HCT116 (cell line): Measurements from ENCODE around the gene DLG2. TPM values are rescaled to one million over a fixed set of nuclear protein-coding genes. Genes with fewer than 3 reads are reported as not detected.

Experiments used
- ATAC-seq: fragments of 200-7000 bp; cut with Tn5 transposase; 2 replicates; pipeline ENCODE4 v1.9.1; 2020; ENCODE audit warnings: mild to moderate bottlenecking, moderate library complexity
- BruUV-seq: library from RNA; stranded (reverse); fragments of 400-500 nt; replicated peaks from 2 replicates; lab custom pipeline; 2021; lab: Mats Ljungman, UMichigan
- CTCF ChIA-PET: fragments of 300-600 bp; sonication (Branson Sonifier 250); formaldehyde crosslinking; loops from one replicate; lab custom pipeline; 2021; ENCODE audit warnings: antibody characterized with exemption; lab: Charles Lee
- POLR2A ChIA-PET: fragments of 300-600, 350-600 bp; sonication (Branson Sonifier 250); formaldehyde crosslinking; loops from one replicate; lab custom pipeline; 2021; ENCODE audit warnings: antibody characterized with exemption; lab: Charles Lee
- RAD21 ChIA-PET, 2 experiments: fragments of 300-600 bp; sonication (Branson Sonifier 250); formaldehyde crosslinking; loops; one replicate each; lab custom pipeline; 2023; ENCODE audit warnings: low total read pairs in 2 of 2; ENCODE audit not compliant: uncharacterized antibody in 2 of 2, unreplicated experiment in 2 of 2, low non-redundant PET in 1 of 2; lab: Charles Lee
- DNase-seq: peaks from one replicate; pipeline ENCODE4 v3.0.0-alpha.2; 2010; ENCODE audit warnings: low read depth, low spot score
- H2AFZ ChIP-seq: fragments of 200-600 bp; shearing (Covaris generic), sonication (generic); 2 replicates; pipeline ENCODE4 v1.6.1; 2017; ENCODE audit warnings: low read depth, mixed run types, mixed read lengths, antibody characterized with exemption, low read length; ENCODE audit not compliant: poor library complexity, severe bottlenecking
- H3K27ac ChIP-seq: 2 replicates; pipeline ENCODE4 v1.5.1; 2012; ENCODE audit warnings: low read depth, low read length
- H3K27me3 ChIP-seq: fragments of 200-600 bp; sonication (generic); 2 replicates; pipeline ENCODE4 v1.6.1; 2016; ENCODE audit warnings: mixed run types, low read length, mixed read lengths; ENCODE audit not compliant: insufficient read depth
- H3K36me3 ChIP-seq, 2 experiments: fragments of 200-500 bp in 1 of 2; fragments of 200-600 bp in 1 of 2; sonication (Bioruptor generic) in 1 of 2; sonication (generic) in 1 of 2; 2 replicates each; pipeline versions ENCODE4 v1.5.1 to v1.6.1; 2014 to 2016; ENCODE audit warnings: low read length in 2 of 2, inconsistent platforms in 1 of 2, mixed read lengths in 1 of 2, mixed run types in 1 of 2; ENCODE audit not compliant: insufficient read depth in 2 of 2, control insufficient read depth in 1 of 2
- H3K4me1 ChIP-seq, 2 experiments: fragments of 200-600 bp in 1 of 2; sonication (generic) in 1 of 2; 2 replicates each; pipeline versions ENCODE4 v1.5.1 to v1.6.1; 2012 to 2017; ENCODE audit warnings: low read length in 2 of 2, inconsistent platforms in 1 of 2, mild to moderate bottlenecking in 1 of 2, mixed read lengths in 1 of 2, mixed run types in 1 of 2, moderate library complexity in 1 of 2; ENCODE audit not compliant: insufficient read depth in 2 of 2, control insufficient read depth in 1 of 2
- H3K4me2 ChIP-seq: fragments of 200-600 bp; sonication (generic); 2 replicates; pipeline ENCODE4 v1.6.1; 2017; ENCODE audit warnings: mixed run types, low read length, mixed read lengths
- H3K4me3 ChIP-seq, 2 experiments: fragments of 200-600 bp in 1 of 2; sonication (generic) in 1 of 2; replicated peaks in 1 of 2; 2 replicates each; pipeline ENCODE4 v1.5.1; 2011 to 2016; ENCODE audit warnings: low read length in 2 of 2, control low read depth in 1 of 2, low read depth in 1 of 2, mild to moderate bottlenecking in 1 of 2, mixed read lengths in 1 of 2, mixed run types in 1 of 2
- H3K79me2 ChIP-seq: fragments of 200-600 bp; sonication (generic); 2 replicates; pipeline ENCODE4 v1.6.1; 2017; ENCODE audit warnings: mild to moderate bottlenecking, mixed run types, low read length, moderate library complexity, mixed read lengths; ENCODE audit not compliant: insufficient read depth
- H3K9ac ChIP-seq: fragments of 200-600 bp; sonication (generic); 2 replicates; pipeline ENCODE4 v1.6.1; 2016; ENCODE audit warnings: low read length, mixed read lengths
- H3K9me2 ChIP-seq: fragments of 200-600 bp; sonication (generic), shearing (Covaris generic); 2 replicates; pipeline ENCODE4 v1.6.1; 2017; ENCODE audit warnings: mixed run types, mild to moderate bottlenecking, moderate library complexity; ENCODE audit not compliant: insufficient read depth
- H3K9me3 ChIP-seq, 2 experiments: fragments of 200-500 bp in 1 of 2; fragments of 200-600 bp in 1 of 2; sonication (Bioruptor generic) in 1 of 2; sonication (generic) in 1 of 2; 2 replicates each; pipeline ENCODE4 v1.6.1; 2014 to 2017; ENCODE audit warnings: low read length in 2 of 2, mixed read lengths in 2 of 2, inconsistent platforms in 1 of 2, low read depth in 1 of 2, mild to moderate bottlenecking in 1 of 2, mixed run types in 1 of 2, moderate library complexity in 1 of 2; ENCODE audit not compliant: control insufficient read depth in 1 of 2, insufficient read depth in 1 of 2
- H4K20me1 ChIP-seq: fragments of 200-600 bp; sonication (generic), shearing (Covaris generic); 2 replicates; pipeline ENCODE4 v1.6.1; 2017; ENCODE audit warnings: mixed run types, mild to moderate bottlenecking, moderate library complexity; ENCODE audit not compliant: insufficient read depth
- ATF3 ChIP-seq: IDR thresholded peaks from 2 replicates; pipeline ENCODE4 v1.6.1; 2012
- CBX3 ChIP-seq: IDR thresholded peaks from 2 replicates; pipeline ENCODE4 v1.6.1; 2012; ENCODE audit warnings: low read depth
- CEBPB ChIP-seq: IDR thresholded peaks from 2 replicates; pipeline ENCODE4 v1.6.1; 2012; ENCODE audit warnings: low read depth
- EGR1 ChIP-seq: IDR thresholded peaks from 2 replicates; pipeline ENCODE4 v1.6.1; 2012; ENCODE audit warnings: low read depth
- ELF1 ChIP-seq: IDR thresholded peaks from 2 replicates; pipeline ENCODE4 v1.6.1; 2012; ENCODE audit warnings: low read depth, borderline replicate concordance
- EZH2 ChIP-seq: fragments of 200-600 bp; sonication (generic); IDR thresholded peaks from 2 replicates; pipeline ENCODE4 v1.6.1; 2017; ENCODE audit warnings: antibody characterized with exemption, mixed run types
- EZH2phosphoT487 ChIP-seq: fragments of 200-600 bp; IDR thresholded peaks from 2 replicates; pipeline ENCODE4 v1.6.1; 2018; ENCODE audit warnings: antibody characterized with exemption, borderline replicate concordance
- FOSL1 ChIP-seq: IDR thresholded peaks from 2 replicates; pipeline ENCODE4 v1.6.1; 2012; ENCODE audit warnings: low read depth
- JUND ChIP-seq: IDR thresholded peaks from 2 replicates; pipeline ENCODE4 v1.6.1; 2012
- RAD21 ChIP-seq: IDR thresholded peaks from 2 replicates; pipeline ENCODE4 v1.6.1; 2012; ENCODE audit warnings: low read depth, mild to moderate bottlenecking
- REST ChIP-seq: IDR thresholded peaks from 2 replicates; pipeline ENCODE4 v1.6.1; 2012; ENCODE audit warnings: low read depth
- SIN3A ChIP-seq: IDR thresholded peaks from 2 replicates; pipeline ENCODE4 v1.6.1; 2012; ENCODE audit warnings: low read depth
- YY1 ChIP-seq: IDR thresholded peaks from 2 replicates; pipeline ENCODE4 v1.6.1; 2011; ENCODE audit warnings: low read length, low read depth, moderate library complexity, mild to moderate bottlenecking; ENCODE audit not compliant: insufficient replicate concordance; ENCODE audit errors: extremely low read depth
- intact Hi-C: fragments of 100-400 bp; cut with micrococcal nuclease; formaldehyde crosslinking; loops from 2 replicates; pipeline ENCODE4 v1.10.0; 2022
- total RNA-seq: library from RNA; stranded (reverse); gene quantifications from one replicate; pipeline ENCODE4 v1.2.1, GENCODE V29; 2021; ENCODE audit not compliant: unreplicated experiment

DLG2 gene
- total RNA-seq, 1 experiment from 2014 or later = 2.4 TPM

- H3K79me2 ChIP-seq = no peaks in the 10 kb centered on the region
- no peak overlapping the region for H3K4me2 ChIP-seq
- no peaks in the 10 kb centered on the region for H3K9me2 ChIP-seq
- DNase-seq = no peak
- no peak overlapping the region for H3K4me3 ChIP-seq
- POLR2A ChIA-PET = no interaction called here
- no peak overlapping the region for H2AFZ ChIP-seq
- no peaks in the 10 kb centered on the region for H3K27me3 ChIP-seq
- no peaks in the 10 kb centered on the region for H3K4me1 ChIP-seq
- H3K36me3 ChIP-seq = no peaks in the 10 kb centered on the region
- intact Hi-C loops = no loop called here
- no peak overlapping the region for H3K9ac ChIP-seq
- H3K9me3 ChIP-seq = no peaks in the 10 kb centered on the region
- CTCF ChIA-PET = no interaction called here
- ATAC-seq = no peak
- no peak for TF ChIP-seq EGR1
- no peak for TF ChIP-seq EZH2phosphoT487
- no peak for TF ChIP-seq SIN3A
- TF ChIP-seq JUND = no peak
- no peak for TF ChIP-seq EZH2
- TF ChIP-seq RAD21 = no peak
- TF ChIP-seq YY1 = no peak
- no peak for TF ChIP-seq CEBPB
- TF ChIP-seq FOSL1 = no peak
- TF ChIP-seq ELF1 = no peak
- no peak for TF ChIP-seq CBX3
- no peak for TF ChIP-seq ATF3
- TF ChIP-seq REST = no peak
- H3K27ac ChIP-seq = no peak overlapping the region
- H4K20me1 ChIP-seq = no peaks in the 10 kb centered on the region
- RAD21 ChIA-PET = no interaction called here
- BruUV-seq = no TSS peak
Measured at GRCh38 chr11:85572056-85572455, 55.1 kb downstream of the DLG2 start.
